IPS-11a (cell line): Measurements from ENCODE around the gene VGLL4.
"Not testable (repeated sequence)": the region's sequence is repeated elsewhere in the genome, so short reads cannot be mapped to it uniquely, and the experiment has no call there.

Experiments
- H3K4me3 ChIP-seq: one replicate; pipeline ENCODE4 v1.5.1; 2013; ENCODE audit warnings: low read depth, low read length, control low read depth

The VGLL4 gene

DNA sequence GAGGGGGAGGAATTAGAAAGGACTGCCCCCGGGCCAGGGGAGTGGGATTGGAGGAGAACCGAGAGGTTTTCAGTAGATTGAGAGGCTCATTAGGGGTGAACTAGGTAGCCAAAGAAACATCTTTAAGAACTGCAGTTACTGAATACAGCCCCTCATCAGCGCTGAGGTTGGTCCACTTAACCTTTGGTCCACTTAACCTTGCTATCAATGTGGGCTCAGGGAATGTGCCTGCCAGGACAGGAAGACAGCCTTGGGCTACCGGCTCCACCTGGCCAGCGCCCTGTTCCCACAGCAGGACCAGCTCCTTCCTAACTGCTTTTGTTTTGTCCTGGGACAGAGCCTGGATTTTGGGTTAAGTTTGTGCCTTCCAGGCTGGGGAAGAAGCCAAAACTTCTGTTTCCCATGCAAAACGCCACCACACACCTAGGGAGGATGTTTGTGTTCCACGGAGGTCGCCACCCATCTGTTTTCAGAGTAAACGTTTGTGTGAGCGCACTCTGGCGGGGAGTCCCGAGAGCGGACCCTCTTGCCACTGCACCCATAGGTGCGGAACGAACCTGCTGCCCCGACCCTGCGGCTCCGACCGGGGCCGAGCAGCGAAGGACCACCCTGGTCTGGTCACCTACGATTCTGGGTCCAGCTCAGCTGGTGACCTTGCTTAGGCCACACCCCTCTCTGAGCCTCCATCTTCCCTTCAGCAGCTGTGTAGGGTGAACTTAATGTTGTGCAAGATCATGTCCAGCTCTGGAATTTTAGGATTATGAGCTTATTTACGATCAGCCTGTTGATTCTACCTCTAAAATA is 107.4 kb downstream of the VGLL4 start:
- H3K4me3 ChIP-seq: no peak overlapping the region

DNA sequence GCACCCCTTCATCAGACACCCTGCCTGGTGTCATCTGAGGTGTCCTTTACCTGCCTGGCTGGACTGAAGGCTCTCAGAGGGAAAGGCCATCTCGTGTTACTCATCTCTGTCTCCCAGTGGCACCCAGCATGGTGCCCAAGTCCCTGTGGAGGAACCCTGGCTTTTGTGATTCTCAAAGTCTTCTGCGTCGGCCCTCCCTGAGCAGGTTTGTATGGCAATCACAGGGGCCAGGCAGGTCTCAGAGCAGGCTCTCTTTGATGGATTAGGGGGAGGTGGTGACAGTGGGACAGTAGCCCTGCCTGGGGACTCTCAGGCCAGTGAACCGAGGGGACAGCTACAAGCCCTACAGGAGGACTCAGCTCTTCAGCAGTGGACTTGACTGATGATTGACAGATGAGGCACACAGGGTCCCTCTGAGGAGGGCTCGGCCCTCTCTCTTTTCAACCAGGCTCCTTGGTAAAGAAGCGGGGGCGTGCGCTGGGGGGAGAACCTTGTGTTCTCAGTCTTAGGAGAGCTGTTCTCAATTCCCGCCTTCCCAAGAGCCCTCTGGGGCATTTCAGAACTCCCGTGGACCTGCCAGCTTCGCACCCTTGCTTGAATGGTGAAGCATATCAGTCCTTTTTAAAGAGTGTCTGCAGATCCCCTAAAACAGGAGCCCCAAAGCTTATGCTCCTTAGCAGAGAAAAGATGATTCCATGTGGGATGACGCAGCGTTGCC is 108.3 kb downstream of the VGLL4 start:
- H3K4me3 ChIP-seq: no peak overlapping the region

GRCh38 chr3:11534793-11535101 is 109.0 kb downstream of the VGLL4 start:
- H3K4me3 ChIP-seq: no peak overlapping the region

- no peak overlapping the region for H3K4me3 ChIP-seq
These were observed 109.5 kb downstream of the VGLL4 start for GRCh38 chr3:11534011-11534792.

- H3K4me3 ChIP-seq: no peak overlapping the region
These were observed 110.8 kb downstream of the VGLL4 start for GRCh38 chr3:11532931-11533391.

- no peak overlapping the region for H3K4me3 ChIP-seq
These were observed 113.5 kb downstream of the VGLL4 start for GRCh38 chr3:11530153-11530721.

DNA sequence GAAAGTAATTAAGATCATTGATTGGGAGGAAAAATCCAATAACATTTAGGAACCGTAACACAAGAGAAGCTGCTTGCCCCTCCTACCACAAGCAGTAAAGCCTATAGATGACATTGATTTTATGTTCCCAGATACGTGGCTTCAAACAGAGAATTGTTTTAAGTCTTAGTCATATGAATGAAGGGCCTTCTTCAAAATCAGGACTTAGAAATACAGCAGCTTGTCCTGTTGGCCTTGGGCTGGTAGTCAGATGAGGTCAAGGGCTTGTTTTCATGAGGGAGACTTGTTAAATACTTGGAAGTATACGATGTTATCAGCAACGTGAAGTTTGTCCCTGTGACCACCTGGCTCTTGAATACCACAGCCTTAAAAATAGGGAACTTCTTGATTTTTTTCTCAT is 114.4 kb downstream of the VGLL4 start:
- H3K4me3 ChIP-seq: no peak overlapping the region

DNA sequence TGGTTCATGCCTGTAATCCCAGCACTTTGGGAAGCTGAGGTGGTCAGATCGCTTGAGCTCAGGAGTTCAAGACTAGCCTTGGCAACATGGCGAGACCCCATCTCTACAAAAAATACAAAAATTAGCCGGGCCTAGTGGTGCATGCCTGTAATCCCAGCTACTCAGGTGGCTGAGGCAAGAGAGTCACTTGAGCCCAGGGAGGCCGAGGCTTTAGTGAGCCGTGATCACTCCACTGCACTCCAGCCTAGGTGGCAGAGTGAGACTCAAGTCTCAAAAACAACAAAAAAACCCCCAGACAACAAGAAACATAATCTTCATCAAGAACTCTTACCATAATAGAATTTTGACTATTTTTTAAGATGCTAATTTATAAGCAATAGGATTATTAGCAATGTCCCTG is 117.6 kb downstream of the VGLL4 start:
- not testable (repeated sequence) for H3K4me3 ChIP-seq

DNA sequence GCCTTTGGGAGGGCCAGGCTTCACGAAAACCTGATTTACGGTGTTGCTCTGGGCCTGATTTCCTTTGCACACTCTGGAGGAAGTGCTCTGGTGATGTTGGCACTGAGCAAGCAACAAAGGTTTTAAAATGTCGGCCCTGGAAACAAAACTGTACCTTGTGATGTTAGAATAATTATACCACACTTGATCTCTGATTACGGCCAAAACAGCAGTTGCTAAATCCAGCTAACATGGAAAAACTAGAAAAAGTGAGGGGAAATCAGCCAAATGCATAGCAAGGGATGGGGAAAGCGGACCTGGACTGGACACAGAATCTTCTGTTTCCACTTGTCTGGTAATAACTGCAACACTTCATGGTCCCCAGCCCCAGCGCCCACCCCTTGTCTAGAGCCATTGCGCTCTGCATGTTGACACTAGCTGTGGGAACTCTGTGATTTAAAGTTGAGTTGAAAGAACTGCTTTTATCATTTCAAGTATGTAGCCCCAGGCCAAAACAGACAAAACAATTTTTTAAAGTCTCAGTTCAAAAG is 120.1 kb downstream of the VGLL4 start:
- H3K4me3 ChIP-seq: no peak overlapping the region

DNA sequence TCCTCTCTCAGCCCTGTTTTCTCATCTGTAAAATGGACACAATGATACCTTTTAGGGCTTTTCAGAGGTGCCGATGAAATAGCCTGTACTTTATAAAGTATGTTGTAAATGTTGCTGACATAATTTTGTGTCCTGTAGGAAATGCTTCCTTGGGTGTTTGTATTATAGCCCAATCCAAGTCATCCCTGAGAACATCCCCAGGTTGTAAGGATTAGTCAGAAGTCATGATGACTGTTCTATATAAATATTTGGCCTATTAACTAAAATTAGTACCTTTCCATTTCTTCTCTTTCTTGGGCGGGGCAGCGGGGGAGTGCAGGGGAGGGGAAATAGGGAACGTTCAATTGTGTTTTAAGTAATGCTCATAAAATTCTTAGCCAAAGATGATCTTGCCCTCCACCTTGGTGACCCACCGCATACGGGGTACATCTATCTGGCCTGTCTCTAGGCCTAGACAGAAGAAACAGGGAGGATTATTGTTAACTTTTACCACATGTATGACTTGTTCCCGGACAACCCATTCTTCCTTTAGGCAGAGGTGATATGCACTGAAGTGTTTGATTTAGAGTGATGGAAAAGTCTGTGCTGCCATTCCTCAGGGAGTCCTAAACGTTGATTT is 120.7 kb downstream of the VGLL4 start:
- H3K4me3 ChIP-seq: no peak overlapping the region

- no peak overlapping the region for H3K4me3 ChIP-seq
These were observed 121.4 kb downstream of the VGLL4 start for GRCh38 chr3:11522398-11522715.

DNA sequence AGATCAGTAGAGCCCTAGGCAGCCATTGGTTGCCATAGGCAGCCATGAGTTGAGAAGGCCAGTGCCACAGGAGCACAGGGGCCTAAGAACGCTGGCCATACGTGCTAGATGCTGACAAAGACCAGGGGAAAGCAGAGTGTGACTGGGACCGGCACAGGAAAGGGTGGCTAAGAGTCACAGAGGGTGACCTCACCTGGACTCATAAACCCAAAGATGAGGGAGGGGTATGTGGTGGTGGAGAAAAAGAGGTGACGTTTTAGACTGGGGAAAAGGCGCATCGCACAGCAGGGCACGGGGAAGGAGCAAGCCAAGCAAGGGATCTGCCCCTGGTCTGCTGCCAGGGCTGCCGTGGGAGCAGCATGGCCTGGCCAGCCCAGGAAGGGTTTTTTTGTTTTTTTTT is 122.5 kb downstream of the VGLL4 start:
- H3K4me3 ChIP-seq: no peak overlapping the region

DNA sequence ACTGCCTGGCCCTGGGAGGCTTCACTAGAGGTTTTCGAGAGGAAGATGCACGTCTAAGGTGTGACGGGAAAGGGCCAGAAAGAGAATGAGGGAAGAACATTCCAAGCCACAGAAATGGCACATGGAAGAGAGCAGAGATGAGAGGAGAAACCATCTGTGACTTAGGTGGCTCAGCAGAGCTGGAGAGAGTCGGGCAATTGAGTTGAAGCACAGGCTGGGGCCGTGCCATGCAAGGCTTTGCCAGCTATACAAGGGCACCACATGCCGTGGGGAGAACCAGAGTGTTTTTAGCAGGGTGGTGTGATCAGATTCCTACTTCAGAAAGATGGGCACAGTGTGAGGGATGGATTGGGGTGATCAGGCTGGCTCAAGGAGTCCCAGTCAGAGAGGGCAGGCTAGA is 126.1 kb downstream of the VGLL4 start:
- H3K4me3 ChIP-seq: no peak overlapping the region

- H3K4me3 ChIP-seq: no peak overlapping the region
These were observed 129.4 kb downstream of the VGLL4 start for GRCh38 chr3:11514191-11514821.

DNA sequence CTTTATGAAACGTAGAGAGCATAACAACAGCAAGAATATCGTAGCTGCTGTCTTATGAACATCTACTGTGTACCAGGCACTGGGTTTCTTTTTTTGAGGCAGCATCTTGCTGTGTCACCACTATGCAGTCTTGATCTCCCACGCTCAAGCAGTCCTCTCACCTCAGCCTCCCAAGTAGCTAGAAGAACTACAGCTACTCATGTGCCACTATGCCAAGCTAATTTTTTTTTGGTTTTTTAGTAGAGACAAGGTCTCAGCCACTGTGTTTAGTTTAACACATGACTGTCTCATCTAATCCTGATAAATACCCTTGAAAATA is 129.9 kb downstream of the VGLL4 start:
- no peak overlapping the region for H3K4me3 ChIP-seq

GRCh38 chr3:11513125-11513816 is 130.4 kb downstream of the VGLL4 start:
- H3K4me3 ChIP-seq: not testable (repeated sequence)

GRCh38 chr3:11511606-11512005 is 132.1 kb downstream of the VGLL4 start:
- H3K4me3 ChIP-seq: not testable (repeated sequence)

DNA sequence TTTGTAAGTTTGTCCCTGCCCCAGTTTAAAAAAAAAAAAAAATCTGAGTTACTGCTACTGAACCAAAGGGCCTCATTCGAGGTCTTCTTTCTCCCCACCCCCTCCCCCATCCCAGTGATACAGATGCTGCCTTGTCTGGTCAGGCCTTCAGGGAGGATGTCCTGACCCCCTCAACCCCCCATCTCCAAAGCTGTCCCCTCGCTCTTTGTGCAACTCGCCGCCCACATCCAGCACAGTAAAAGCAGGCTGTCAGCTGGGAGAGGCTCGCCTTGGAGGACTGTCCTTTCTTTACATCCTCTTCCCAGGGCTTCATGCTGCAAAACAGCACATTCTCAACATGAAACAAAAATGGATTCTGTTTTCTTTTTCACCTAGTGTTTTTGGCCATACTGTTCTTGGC is 133.4 kb downstream of the VGLL4 start:
- no peak overlapping the region for H3K4me3 ChIP-seq

GRCh38 chr3:11510001-11510340 is 133.7 kb downstream of the VGLL4 start:
- no peak overlapping the region for H3K4me3 ChIP-seq
